Measurements from ENCODE around the gene C19orf25. TPM values are rescaled to one million over a fixed set of nuclear protein-coding genes. Genes with fewer than 3 reads are reported as not detected.
A peak's percentile ranks its signal among the peaks of the same experiment; 100 is the strongest.

Gene C19orf25
- total and polyA plus RNA-seq, 2 of the 13 experiments (the other 11 are each of a cell fraction or from before 2014, with no cell fraction given) = 14.2 to 32.4 TPM

- TF ChIP-seq THRA (CRISPR knock-in tag; IDR thresholded peaks at IDR 0.05; ENCODE audit: borderline replicate concordance) (peak; percentile 84; the same call in 1 of the 2 replicates), LBX2 (CRISPR knock-in tag; IDR thresholded peaks at IDR 0.05; ENCODE audit: borderline replicate concordance) (peak; percentile 61; the same call in 1 of the 2 replicates), CREB3 (CRISPR knock-in tag; IDR thresholded peaks at IDR 0.05) (peak; percentile 74; the same call in 1 of the 2 replicates), DZIP1 (CRISPR knock-in tag; IDR thresholded peaks at IDR 0.05) (peak; percentile 82), MYC (CRISPR knock-in tag; IDR thresholded peaks at IDR 0.05; ENCODE audit: borderline replicate concordance) (peak; percentile 98), SRSF4 (IDR thresholded peaks at IDR 0.05; ENCODE audit: low read depth, low read length, poor library complexity, severe bottlenecking) (peak; percentile 52), ZNF660 (CRISPR knock-in tag; IDR thresholded peaks at IDR 0.05; ENCODE audit: borderline replicate concordance, low read depth) (0 out of 2 replicates have a peak, but pooled peaks have one; percentile 44), KDM2A (CRISPR knock-in tag; IDR thresholded peaks at IDR 0.05; ENCODE audit: borderline replicate concordance, low read depth) (peak; percentile 99), ZBTB10 (CRISPR knock-in tag; IDR thresholded peaks at IDR 0.05; ENCODE audit: borderline replicate concordance) (peak; percentile 92; the same call in 1 of the 2 replicates), ZNF639 (CRISPR knock-in tag; conservative IDR thresholded peaks at IDR 0.05) (peak; percentile 95), ZNF414 (CRISPR knock-in tag; IDR thresholded peaks at IDR 0.05) (peak; percentile 86; the same call in 1 of the 2 replicates), FOXC1 (CRISPR knock-in tag; IDR thresholded peaks at IDR 0.05; ENCODE audit: borderline replicate concordance) (peak; percentile 87; the same call in 1 of the 2 replicates), SMAD3 (CRISPR knock-in tag; IDR thresholded peaks at IDR 0.05) (peak; percentile 82), ASH2L (IDR thresholded peaks at IDR 0.05; ENCODE audit: insufficient read length, low read depth, low read length) (peak; percentile 89)
These were observed 40.7 kb downstream of the C19orf25 start, which contains the start of gene RPS15 (continued) for GRCh38 chr19:1438035-1438932.
